Body of pancreas (tissue), 4 donors: Measurements from ENCODE around the gene ZP3. TPM values are rescaled to one million over a fixed set of nuclear protein-coding genes. Genes with fewer than 3 reads are reported as not detected.

ENCODE experiments used
- ATAC-seq: fragments of 150-250 bp; one replicate; pipeline ENCODE4 v1.9.1; 2016
- DNase-seq, 4 donors: peaks; one replicate each; pipeline ENCODE4 v3.0.0-alpha.2; 2019
- H3K27ac ChIP-seq, 4 donors: fragments of 200-600 bp; sonication (generic); 1 replicate in 3 of 4; 2 replicates in 1 of 4; pipeline versions ENCODE4 v1.5.1 to v1.6.1; 2016 to 2019; ENCODE audit warnings: mild to moderate bottlenecking in 1 of 4, mixed read lengths in 1 of 4, moderate library complexity in 1 of 4
- H3K27me3 ChIP-seq, 2 donors: fragments of 200-600 bp; sonication (generic); one replicate each; pipeline ENCODE4 v1.6.0; 2016; ENCODE audit warnings: mild to moderate bottlenecking in 1 of 2
- H3K36me3 ChIP-seq, 2 donors: fragments of 200-600 bp; sonication (generic); replicated peaks in 1 of 2; 2 replicates each; pipeline ENCODE4 v1.5.1; 2016; ENCODE audit warnings: low read depth in 2 of 2; ENCODE audit not compliant: insufficient read depth in 1 of 2
- H3K4me1 ChIP-seq: fragments of 200-600 bp; sonication (generic); one replicate; pipeline ENCODE4 v1.6.0; 2016
- H3K4me3 ChIP-seq, 2 donors: fragments of 200-600 bp; sonication (generic); 1 replicate in 1 of 2; 2 replicates in 1 of 2; pipeline ENCODE4 v1.5.1; 2016 to 2019
- H3K9me3 ChIP-seq, 3 donors: fragments of 200-600 bp; sonication (generic); 1 replicate in 2 of 3; 2 replicates in 1 of 3; pipeline ENCODE4 v1.5.1; 2016
- POLR2A ChIP-seq, 3 donors: fragments of 450-650 bp; IDR thresholded peaks; one replicate each; pipeline ENCODE4 v1.6.1; 2016; ENCODE audit warnings: antibody characterized with exemption in 3 of 3, mild to moderate bottlenecking in 2 of 3
- WGBS, 2 donors: methylation state at CpG; one replicate each; pipeline ENCODE4 v1.1.5; 2017; 5-methylcytosine and 5-hydroxymethylcytosine counted together
- intact Hi-C: fragments of 100-400 bp; cut with DNase I; formaldehyde crosslinking; loops from one replicate; pipeline ENCODE4 v1.15.1; 2023
- total RNA-seq, 2 donors: library from RNA; depleted of rRNA; stranded (reverse); fragments of >200 nt; gene quantifications; one replicate each; pipeline ENCODE4 v1.1.0, GENCODE V29; 2016
- TF ChIP-seq, protein P1 (sequence below), 7 experiments: fragments of 450-650 bp in 4 of 7; fragments of 200-600 bp in 3 of 7; sonication (generic) in 3 of 7; IDR thresholded peaks; one replicate each; pipeline ENCODE4 v1.5.1; 2016 to 2019; ENCODE audit warnings: antibody characterized with exemption in 7 of 7

Gene ZP3
- total RNA-seq: 1 to 10 TPM; 3.3 to 4.4 TPM

- ATAC-seq: no peak
- H3K9me3 ChIP-seq: no peaks in the 10 kb centered on the region
- intact Hi-C loops: no loop called here
Observed at GRCh38 chr7:76424413-76425111, at the start of gene ZP3. Gene ZP3, plus strand, starts transcription at chr7:76424950. Its CDS starts 15 bp downstream, at chr7:76424965.

GRCh38 chr7:76375251-76375650 is 49.5 kb upstream of the ZP3 start:
- 80 to 95% methylated on average over 4 to 9 of the region's 9 CpGs for WGBS, 2 donors
- intact Hi-C loops: no loop called here
- no peaks in the 10 kb centered on the region for H3K36me3 ChIP-seq
- no peak for ATAC-seq
- no peak overlapping the region for H3K4me3 ChIP-seq
- TF ChIP-seq, protein P1, sequence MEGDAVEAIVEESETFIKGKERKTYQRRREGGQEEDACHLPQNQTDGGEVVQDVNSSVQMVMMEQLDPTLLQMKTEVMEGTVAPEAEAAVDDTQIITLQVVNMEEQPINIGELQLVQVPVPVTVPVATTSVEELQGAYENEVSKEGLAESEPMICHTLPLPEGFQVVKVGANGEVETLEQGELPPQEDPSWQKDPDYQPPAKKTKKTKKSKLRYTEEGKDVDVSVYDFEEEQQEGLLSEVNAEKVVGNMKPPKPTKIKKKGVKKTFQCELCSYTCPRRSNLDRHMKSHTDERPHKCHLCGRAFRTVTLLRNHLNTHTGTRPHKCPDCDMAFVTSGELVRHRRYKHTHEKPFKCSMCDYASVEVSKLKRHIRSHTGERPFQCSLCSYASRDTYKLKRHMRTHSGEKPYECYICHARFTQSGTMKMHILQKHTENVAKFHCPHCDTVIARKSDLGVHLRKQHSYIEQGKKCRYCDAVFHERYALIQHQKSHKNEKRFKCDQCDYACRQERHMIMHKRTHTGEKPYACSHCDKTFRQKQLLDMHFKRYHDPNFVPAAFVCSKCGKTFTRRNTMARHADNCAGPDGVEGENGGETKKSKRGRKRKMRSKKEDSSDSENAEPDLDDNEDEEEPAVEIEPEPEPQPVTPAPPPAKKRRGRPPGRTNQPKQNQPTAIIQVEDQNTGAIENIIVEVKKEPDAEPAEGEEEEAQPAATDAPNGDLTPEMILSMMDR (IDR thresholded peaks at IDR 0.05): no peak
- TF ChIP-seq POLR2A (IDR thresholded peaks at IDR 0.05): no peak
- peaks cover 10% of the 10 kb centered on the region for H3K4me1 ChIP-seq
- H3K9me3 ChIP-seq: no peaks in the 10 kb centered on the region
- no peak overlapping the region for H3K27ac ChIP-seq
- DNase-seq: no peak
- H3K27me3 ChIP-seq: no peaks in the 10 kb centered on the region

More at GRCh38 chr7:76424413-76425111, at the start of gene ZP3:
- 89 to 90% methylated on average over 5 to 10 of the region's 10 CpGs for WGBS, 2 donors
- Histone ChIP-seq H3K36me3 (no peaks in the 10 kb centered on the region), H3K27me3 (no peaks in the 10 kb centered on the region), H3K4me3 (no peak within 1 kb of the TSS), H3K4me1 (peaks cover 17% of the 10 kb centered on the region), H3K27ac (peak within 1 kb of the TSS; percentile 34 to 85 (median 73))
- DNase-seq: no peak
- no peak for TF ChIP-seq POLR2A (IDR thresholded peaks at IDR 0.05)
- TF ChIP-seq, protein P1 (IDR thresholded peaks at IDR 0.05): no peak

DNA sequence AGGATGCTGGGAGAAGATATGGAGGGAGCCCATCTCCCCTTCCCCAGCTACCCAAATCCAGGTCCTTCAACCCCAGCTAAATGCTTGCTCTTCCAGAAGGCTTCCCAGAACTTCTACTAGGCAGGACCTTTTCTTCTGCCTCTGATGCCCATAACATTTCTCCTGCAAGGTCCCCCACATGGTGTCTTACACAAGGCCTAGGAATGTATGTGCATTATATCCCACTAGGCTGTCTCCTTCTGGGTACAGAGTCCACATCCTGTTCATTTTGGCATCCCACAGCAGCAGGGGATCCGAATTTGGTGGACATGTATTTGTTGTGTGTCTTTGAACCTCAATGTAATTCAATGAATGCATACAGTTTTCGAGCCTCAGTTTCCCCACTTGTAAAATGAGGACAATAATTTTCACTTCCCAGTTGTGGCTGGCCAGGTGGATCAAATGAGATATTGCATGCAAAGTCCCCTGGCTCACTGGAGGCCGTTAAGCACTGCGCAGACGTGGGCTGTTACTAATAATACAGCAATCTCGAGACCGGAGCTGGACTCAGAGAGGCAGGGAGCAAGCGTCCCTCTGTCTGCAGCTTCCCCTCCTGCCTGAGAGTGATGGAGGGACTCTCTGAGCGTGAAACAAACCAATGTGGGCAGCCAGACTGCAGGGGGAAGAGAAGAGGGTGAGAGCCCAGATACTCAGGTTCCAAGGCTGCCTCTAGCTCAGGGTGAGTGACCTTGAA is 47.4 kb upstream of the ZP3 start:
- Histone ChIP-seq H3K27me3 (no peaks in the 10 kb centered on the region), H3K4me3 (no peak overlapping the region), H3K9me3 (no peaks in the 10 kb centered on the region), H3K27ac (no peak overlapping the region), H3K36me3 (no peaks in the 10 kb centered on the region), H3K4me1 (peaks cover 17% of the 10 kb centered on the region)
- no peak for TF ChIP-seq POLR2A (IDR thresholded peaks at IDR 0.05)
- TF ChIP-seq, protein P1 (IDR thresholded peaks at IDR 0.05): no peak
- ATAC-seq: no peak
- intact Hi-C loops: no loop called here
- no peak for DNase-seq
- 50 to 62% methylated on average over 6 to 9 of the region's 9 CpGs for WGBS, 2 donors

- H3K27ac ChIP-seq: peak overlapping the region; percentile 87 to 94 (median 92)
- 62 to 74% methylated on average over 7 of the region's 7 CpGs for WGBS, 2 donors
- ATAC-seq (no peak), DNase-seq (no peak)
- peak overlapping the region in 1 of 2 donors; percentile 3 for H3K4me3 ChIP-seq
- intact Hi-C loops: no loop called here
- no peaks in the 10 kb centered on the region for H3K27me3 ChIP-seq
- peaks cover 17% of the 10 kb centered on the region for H3K4me1 ChIP-seq
- H3K9me3 ChIP-seq: no peaks in the 10 kb centered on the region
- no peaks in the 10 kb centered on the region for H3K36me3 ChIP-seq
- TF ChIP-seq, protein P1 (IDR thresholded peaks at IDR 0.05): no peak
- no peak for TF ChIP-seq POLR2A (IDR thresholded peaks at IDR 0.05)
Observed at GRCh38 chr7:76380623-76380966, 44.2 kb upstream of the ZP3 start.
